ENCODE data around the gene KRT82. TPM values are rescaled to one million over a fixed set of nuclear protein-coding genes. Genes with fewer than 3 reads are reported as not detected.

The KRT82 gene
- total RNA-seq, 1 experiment from 2014 or later = not detected

DNA sequence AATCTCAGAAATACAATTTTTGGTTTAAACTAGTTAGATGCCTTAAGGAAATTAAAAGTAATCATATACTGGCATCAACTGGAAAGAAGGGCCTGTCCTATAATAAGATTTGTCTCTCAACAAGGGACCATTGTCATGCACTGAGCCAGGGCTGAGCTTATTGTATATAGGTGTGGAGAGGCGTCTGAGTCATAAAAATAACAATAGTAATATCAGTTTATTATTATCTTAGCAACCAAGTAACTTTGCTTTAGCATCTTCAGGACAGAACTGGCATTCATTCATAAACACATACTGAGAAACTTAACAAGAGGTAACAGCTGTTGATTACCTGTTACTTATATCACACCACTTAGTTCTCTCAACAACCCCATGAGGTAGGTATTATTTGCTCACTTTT, 20.9 kb upstream of the KRT82 start:
- Mint-ChIP-seq H3K4me3 (no peak overlapping the region), H3K36me3 (ENCODE audit: insufficient read depth in 1 of 3, low read depth in 3 of 3) (no peaks in the 10 kb centered on the region), H3K9me3 (no peaks in the 10 kb centered on the region), H3K27me3 (ENCODE audit: low read depth) (peaks cover 38% of the 10 kb centered on the region), H3K4me1 (peaks cover 9 to 13% of the 10 kb centered on the region in 2 experiments; a peak in 3 of 4 replicates), H3K27ac (no peak overlapping the region)
- H3T11ph ChIP-seq (ENCODE audit: low read length) = no peak overlapping the region
- no CpG with 5 or more reads among the region's 1 CpG for WGBS (ENCODE audit: extremely low coverage, insufficient read length, low lambda C conversion rate)
- TF ChIP-seq, protein P1, sequence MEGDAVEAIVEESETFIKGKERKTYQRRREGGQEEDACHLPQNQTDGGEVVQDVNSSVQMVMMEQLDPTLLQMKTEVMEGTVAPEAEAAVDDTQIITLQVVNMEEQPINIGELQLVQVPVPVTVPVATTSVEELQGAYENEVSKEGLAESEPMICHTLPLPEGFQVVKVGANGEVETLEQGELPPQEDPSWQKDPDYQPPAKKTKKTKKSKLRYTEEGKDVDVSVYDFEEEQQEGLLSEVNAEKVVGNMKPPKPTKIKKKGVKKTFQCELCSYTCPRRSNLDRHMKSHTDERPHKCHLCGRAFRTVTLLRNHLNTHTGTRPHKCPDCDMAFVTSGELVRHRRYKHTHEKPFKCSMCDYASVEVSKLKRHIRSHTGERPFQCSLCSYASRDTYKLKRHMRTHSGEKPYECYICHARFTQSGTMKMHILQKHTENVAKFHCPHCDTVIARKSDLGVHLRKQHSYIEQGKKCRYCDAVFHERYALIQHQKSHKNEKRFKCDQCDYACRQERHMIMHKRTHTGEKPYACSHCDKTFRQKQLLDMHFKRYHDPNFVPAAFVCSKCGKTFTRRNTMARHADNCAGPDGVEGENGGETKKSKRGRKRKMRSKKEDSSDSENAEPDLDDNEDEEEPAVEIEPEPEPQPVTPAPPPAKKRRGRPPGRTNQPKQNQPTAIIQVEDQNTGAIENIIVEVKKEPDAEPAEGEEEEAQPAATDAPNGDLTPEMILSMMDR (conservative IDR thresholded peaks at IDR 0.05) = no peak
- H3K9me3 ChIP-seq (ENCODE audit: control insufficient read depth, low read depth, low read length) = no peaks in the 10 kb centered on the region
- no peak overlapping the region for H4K8ac ChIP-seq (replicated peaks; ENCODE audit: insufficient read length, low read depth, low read length)
- no peak overlapping the region for H2BK20ac ChIP-seq (ENCODE audit: low read depth, low read length, poor library complexity, severe bottlenecking)
- no peaks in the 10 kb centered on the region for H3K79me2 ChIP-seq (ENCODE audit: insufficient read depth, low read length)
- no peak overlapping the region for H2AK5ac ChIP-seq (ENCODE audit: insufficient read length, low read length)
- H3K79me1 ChIP-seq (ENCODE audit: insufficient read depth, low read depth, low read length, poor library complexity, severe bottlenecking) = no peaks in the 10 kb centered on the region
- H2BK5ac ChIP-seq (ENCODE audit: insufficient read length, low read length) = no peak overlapping the region
- no peak overlapping the region for H2AFZ ChIP-seq (ENCODE audit: low read length)
- no peak overlapping the region for H2BK12ac ChIP-seq (ENCODE audit: insufficient read length, low read depth, low read length)
- H3K4ac ChIP-seq (ENCODE audit: low read depth, low read length) = no peak overlapping the region
- no peak overlapping the region for H3K4me2 ChIP-seq (ENCODE audit: insufficient read depth, insufficient read length, low read length)
- no peak overlapping the region for H2BK120ac ChIP-seq (ENCODE audit: low read depth, low read length, poor library complexity, severe bottlenecking)
- no peaks in the 10 kb centered on the region for H4K20me1 ChIP-seq (ENCODE audit: control insufficient read depth, insufficient read depth, insufficient read length)
- no peak overlapping the region for H3K9ac ChIP-seq (ENCODE audit: extremely low read depth, insufficient read length, low read length)
- H2BK15ac ChIP-seq (ENCODE audit: low read depth, low read length) = no peak overlapping the region
- no peak overlapping the region for H3K56ac ChIP-seq (ENCODE audit: insufficient read length, low read depth, low read length)
- H3K23ac ChIP-seq (ENCODE audit: insufficient read length, low read depth, low read length) = no peak overlapping the region
- no peaks in the 10 kb centered on the region for H3K27me3 ChIP-seq (ENCODE audit: insufficient read depth, low read length)
- H3K18ac ChIP-seq (ENCODE audit: insufficient read length, low read depth, low read length) = no peak overlapping the region
- H3K23me2 ChIP-seq (ENCODE audit: insufficient read length, low read depth, low read length, poor library complexity, severe bottlenecking) = no peaks in the 10 kb centered on the region
- no peak overlapping the region for H3K27ac ChIP-seq (ENCODE audit: insufficient read length, low read depth, low read length)
- no peak overlapping the region for H3K14ac ChIP-seq (ENCODE audit: insufficient read depth, low read length)
- no peak overlapping the region for H4K5ac ChIP-seq (ENCODE audit: insufficient read length, low read depth, low read length)
- DNase-seq = no peak
- no peaks in the 10 kb centered on the region for H3K4me1 ChIP-seq (ENCODE audit: insufficient read depth, low read length)
- H4K91ac ChIP-seq (ENCODE audit: insufficient read length, low read depth, low read length) = no peak overlapping the region
